Gastroesophageal sphincter (tissue), 4 donors: ENCODE results near the gene RALA. TPM values are rescaled to one million over a fixed set of nuclear protein-coding genes. Genes with fewer than 3 reads are reported as not detected.
A peak's percentile ranks its signal among the peaks of the same experiment; 100 is the strongest.

Source experiments
- ATAC-seq: fragments of 150-250 bp; one replicate; pipeline ENCODE4 v1.9.1; 2016; ENCODE audit warnings: mild to moderate bottlenecking, moderate library complexity
- H3K27ac ChIP-seq, 4 donors: fragments of 200-600 bp; sonication (generic) in 3 of 4; 1 replicate in 3 of 4; 2 replicates in 1 of 4; pipeline ENCODE4 v1.5.1; 2016 to 2019
- H3K27me3 ChIP-seq: fragments of 200-600 bp; sonication (generic); one replicate; pipeline ENCODE4 v1.5.1; 2019
- H3K36me3 ChIP-seq, 2 donors: fragments of 200-600 bp; sonication (generic); one replicate each; pipeline ENCODE4 v1.5.1; 2019; ENCODE audit warnings: control low read depth in 1 of 2
- H3K4me1 ChIP-seq, 3 donors: fragments of 200-600 bp; sonication (generic); 1 replicate in 2 of 3; 2 replicates in 1 of 3; pipeline ENCODE4 v1.5.1; 2016 to 2019; ENCODE audit warnings: control low read depth in 2 of 3
- H3K4me3 ChIP-seq, 2 donors: fragments of 200-600 bp; sonication (generic); one replicate each; pipeline ENCODE4 v1.5.1; 2019; ENCODE audit warnings: mild to moderate bottlenecking in 1 of 2, moderate library complexity in 1 of 2
- H3K9me3 ChIP-seq, 3 donors: fragments of 200-600 bp; sonication (generic); one replicate each; pipeline ENCODE4 v1.5.1; 2017 to 2019; ENCODE audit warnings: control low read depth in 2 of 3
- CTCF ChIP-seq, 4 experiments: fragments of 200-600 bp in 2 of 4; fragments of 450-650 bp in 2 of 4; sonication (generic) in 1 of 4; IDR thresholded peaks; one replicate each; pipeline ENCODE4 v1.5.1; 2017 to 2019; ENCODE audit warnings: antibody characterized with exemption in 4 of 4, mild to moderate bottlenecking in 2 of 4, moderate library complexity in 2 of 4
- EP300 ChIP-seq: sonication (generic); formaldehyde crosslinking; IDR thresholded peaks from one replicate; pipeline ENCODE4 v1.6.1; 2017; ENCODE audit warnings: antibody characterized with exemption, mild to moderate bottlenecking
- POLR2A ChIP-seq, 2 donors: fragments of 450-650 bp; IDR thresholded peaks; one replicate each; pipeline ENCODE4 v1.6.1; 2017; ENCODE audit warnings: antibody characterized with exemption in 2 of 2, mild to moderate bottlenecking in 2 of 2, moderate library complexity in 1 of 2
- POLR2AphosphoS5 ChIP-seq: sonication (generic); formaldehyde crosslinking; IDR thresholded peaks from one replicate; pipeline ENCODE4 v1.6.1; 2017; ENCODE audit warnings: antibody characterized with exemption
- WGBS, 2 donors: methylation state at CpG; one replicate each; pipeline ENCODE4 v1.1.5; 2018; ENCODE audit warnings: low coverage in 1 of 2; 5-methylcytosine and 5-hydroxymethylcytosine counted together
- total RNA-seq, 4 donors: library from RNA; depleted of rRNA; stranded (reverse); fragments of >200 nt; gene quantifications; one replicate each; pipeline ENCODE4 v1.1.0, GENCODE V29; 2016

Gene RALA
- total RNA-seq, 4 donors from 2014 or later, result 16.6 to 30.7 (median 21.0) TPM

- no peak for ATAC-seq
- Histone ChIP-seq H3K36me3 (peaks cover 0 to 13% of the 10 kb centered on the region in 2 donors), H3K4me1 (no peaks in the 10 kb centered on the region), H3K27ac (no peak overlapping the region), H3K4me3 (no peak overlapping the region), H3K27me3 (no peaks in the 10 kb centered on the region), H3K9me3 (no peaks in the 10 kb centered on the region)
- TF ChIP-seq POLR2A (IDR thresholded peaks at IDR 0.05) (no peak), CTCF (IDR thresholded peaks at IDR 0.05) (no peak), POLR2AphosphoS5 (no peak), EP300 (no peak)
- 80 to 100% methylated on average over 2 of the region's 2 CpGs for WGBS, 2 donors
Measured at GRCh38 chr7:39582536-39582935, 40.8 kb upstream of the RALA start.

- Histone ChIP-seq H3K27me3 (no peaks in the 10 kb centered on the region), H3K9me3 (no peaks in the 10 kb centered on the region), H3K4me3 (no peak overlapping the region), H3K27ac (no peak overlapping the region), H3K4me1 (no peaks in the 10 kb centered on the region), H3K36me3 (peaks cover 0 to 8% of the 10 kb centered on the region in 2 donors)
- no peak for ATAC-seq
- 77 to 88% methylated on average over 2 of the region's 2 CpGs for WGBS, 2 donors
- TF ChIP-seq POLR2A (IDR thresholded peaks at IDR 0.05), result no peak
- TF ChIP-seq POLR2AphosphoS5, result no peak
- TF ChIP-seq CTCF (IDR thresholded peaks at IDR 0.05), result no peak
- no peak for TF ChIP-seq EP300
Measured at GRCh38 chr7:39583539-39583938, 39.8 kb upstream of the RALA start.

DNA sequence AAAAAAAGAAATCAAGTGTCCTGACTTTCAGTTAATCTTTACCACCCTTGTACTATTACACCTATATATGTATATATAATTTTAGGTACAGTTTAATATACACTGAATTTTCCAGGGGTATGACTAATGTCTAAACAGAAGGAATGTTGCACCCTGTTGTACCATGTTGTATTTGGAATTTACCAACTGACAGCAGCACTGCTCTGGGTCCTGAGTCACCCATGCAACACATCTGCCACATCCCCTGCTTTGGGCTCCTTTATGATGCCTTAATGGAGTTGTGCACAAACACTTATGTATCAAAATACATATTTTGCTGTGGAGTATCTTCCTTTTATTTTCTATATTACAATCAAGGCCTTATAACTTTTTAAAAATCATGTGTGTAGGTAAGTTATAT, 36.0 kb upstream of the RALA start:
- TF ChIP-seq POLR2AphosphoS5 (no peak), CTCF (IDR thresholded peaks at IDR 0.05) (no peak), EP300 (no peak), POLR2A (IDR thresholded peaks at IDR 0.05) (no peak)

DNA sequence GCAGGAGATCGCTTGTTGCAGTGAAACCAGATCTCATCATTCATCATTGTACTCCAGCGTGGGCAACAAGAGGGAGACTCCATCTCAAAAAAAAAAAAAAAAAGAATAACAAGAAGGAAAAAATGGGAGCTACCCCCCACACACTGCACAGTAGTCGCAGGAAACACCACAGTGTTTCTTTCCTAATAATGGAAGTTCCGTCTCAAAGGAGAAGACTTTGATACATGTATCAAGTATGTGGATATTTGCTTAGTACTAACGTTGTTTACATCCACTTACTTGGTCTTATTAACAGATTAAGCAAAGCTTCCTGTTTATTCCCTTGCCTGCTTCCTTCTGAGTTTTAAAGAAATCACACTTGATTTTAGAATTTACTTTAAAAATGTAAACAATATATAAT, 35.0 kb upstream of the RALA start:
- Histone ChIP-seq H3K27ac (no peak overlapping the region), H3K36me3 (no peaks in the 10 kb centered on the region), H3K4me1 (no peaks in the 10 kb centered on the region), H3K27me3 (no peaks in the 10 kb centered on the region), H3K4me3 (no peak overlapping the region), H3K9me3 (no peaks in the 10 kb centered on the region)
- ATAC-seq, result no peak
- TF ChIP-seq POLR2A (IDR thresholded peaks at IDR 0.05) (no peak), EP300 (no peak), CTCF (IDR thresholded peaks at IDR 0.05) (no peak), POLR2AphosphoS5 (no peak)
- WGBS, 2 donors, result 67 to 68% methylated on average over 4 to 5 of the region's 5 CpGs

More for the DNA sequence above, 36.0 kb upstream of the RALA start:
- Histone ChIP-seq H3K4me1 (no peaks in the 10 kb centered on the region), H3K9me3 (no peaks in the 10 kb centered on the region), H3K27ac (no peak overlapping the region), H3K4me3 (no peak overlapping the region), H3K36me3 (no peaks in the 10 kb centered on the region), H3K27me3 (no peaks in the 10 kb centered on the region)
- no peak for ATAC-seq

DNA sequence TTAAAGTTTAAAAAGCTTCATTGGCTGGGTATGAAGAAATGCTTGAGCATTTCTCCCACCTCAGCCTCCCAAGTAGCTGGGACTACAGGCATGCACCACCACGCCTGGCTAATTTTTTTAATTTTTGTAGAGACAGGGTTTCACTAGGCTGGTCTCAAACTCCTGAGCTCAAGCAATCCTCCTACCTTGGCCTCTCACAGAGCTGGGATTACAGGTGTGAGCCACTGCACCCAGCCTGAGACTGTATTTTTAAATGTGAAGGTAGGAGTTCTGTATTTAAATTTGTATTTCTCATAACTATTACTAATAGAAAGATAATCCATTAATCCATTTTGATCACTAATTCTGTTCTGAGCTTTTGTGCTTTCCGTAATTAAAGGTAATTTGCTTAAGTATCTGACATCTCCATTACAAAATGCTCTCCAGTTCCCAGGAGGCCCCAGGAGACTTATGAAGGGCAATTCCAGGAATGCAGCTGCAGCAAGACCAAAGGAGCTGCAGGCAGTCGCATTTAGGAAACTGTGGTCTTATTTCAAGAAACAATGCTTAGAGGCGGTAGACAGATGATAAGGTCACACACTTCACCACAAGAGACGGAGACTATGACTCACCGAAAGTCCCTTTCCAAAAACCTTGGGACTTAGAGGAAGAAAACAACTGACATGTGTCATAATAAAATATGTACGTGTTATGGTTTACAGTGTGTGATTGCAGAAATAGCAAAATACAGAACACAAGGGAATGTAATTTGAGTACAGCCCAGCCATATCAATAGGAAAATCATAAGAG, 33.9 kb upstream of the RALA start:
- TF ChIP-seq POLR2AphosphoS5 (no peak), POLR2A (IDR thresholded peaks at IDR 0.05) (no peak), EP300 (no peak), CTCF (IDR thresholded peaks at IDR 0.05) (no peak)
- WGBS, 2 donors, result 53 to 70% methylated on average over 7 of the region's 7 CpGs

More for the DNA sequence above, 33.9 kb upstream of the RALA start:
- Histone ChIP-seq H3K27ac (no peak overlapping the region), H3K27me3 (no peaks in the 10 kb centered on the region), H3K4me3 (no peak overlapping the region), H3K9me3 (no peaks in the 10 kb centered on the region), H3K4me1 (no peaks in the 10 kb centered on the region), H3K36me3 (no peaks in the 10 kb centered on the region)
- ATAC-seq, result peak; percentile 25
